ENCODE data around the gene FBXW7.

DNA sequence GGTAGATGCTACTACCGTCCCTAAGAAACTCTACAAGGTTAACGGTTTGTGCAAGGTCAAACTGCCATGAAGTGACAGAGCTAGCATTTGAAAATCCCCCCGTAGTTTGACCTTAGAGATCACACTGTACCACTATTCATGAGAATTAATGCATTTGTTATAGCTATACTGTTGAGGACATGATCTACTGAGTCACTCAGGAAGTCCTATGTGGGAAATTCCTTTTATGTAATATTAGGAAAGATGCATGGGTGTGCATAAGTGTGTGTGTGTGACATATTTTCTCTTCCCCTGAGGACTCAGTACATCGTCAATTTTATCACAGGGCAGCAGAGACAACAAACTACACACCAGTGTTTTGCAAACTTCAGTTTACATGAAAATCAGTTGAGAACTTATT is 141.1 kb downstream of the FBXW7 start:
- TF ChIP-seq, protein P1, sequence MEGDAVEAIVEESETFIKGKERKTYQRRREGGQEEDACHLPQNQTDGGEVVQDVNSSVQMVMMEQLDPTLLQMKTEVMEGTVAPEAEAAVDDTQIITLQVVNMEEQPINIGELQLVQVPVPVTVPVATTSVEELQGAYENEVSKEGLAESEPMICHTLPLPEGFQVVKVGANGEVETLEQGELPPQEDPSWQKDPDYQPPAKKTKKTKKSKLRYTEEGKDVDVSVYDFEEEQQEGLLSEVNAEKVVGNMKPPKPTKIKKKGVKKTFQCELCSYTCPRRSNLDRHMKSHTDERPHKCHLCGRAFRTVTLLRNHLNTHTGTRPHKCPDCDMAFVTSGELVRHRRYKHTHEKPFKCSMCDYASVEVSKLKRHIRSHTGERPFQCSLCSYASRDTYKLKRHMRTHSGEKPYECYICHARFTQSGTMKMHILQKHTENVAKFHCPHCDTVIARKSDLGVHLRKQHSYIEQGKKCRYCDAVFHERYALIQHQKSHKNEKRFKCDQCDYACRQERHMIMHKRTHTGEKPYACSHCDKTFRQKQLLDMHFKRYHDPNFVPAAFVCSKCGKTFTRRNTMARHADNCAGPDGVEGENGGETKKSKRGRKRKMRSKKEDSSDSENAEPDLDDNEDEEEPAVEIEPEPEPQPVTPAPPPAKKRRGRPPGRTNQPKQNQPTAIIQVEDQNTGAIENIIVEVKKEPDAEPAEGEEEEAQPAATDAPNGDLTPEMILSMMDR (IDR thresholded peaks at IDR 0.05), result no peak
- no peak for TF ChIP-seq EP300 (IDR thresholded peaks at IDR 0.05; ENCODE audit: low read depth)
- TF ChIP-seq POLR2A (IDR thresholded peaks at IDR 0.05), result no peak

Measured in transverse colon (tissue), 3 donors.